ENCODE data around the gene FGD3.
A peak's percentile ranks its signal among the peaks of the same experiment; 100 is the strongest.

The FGD3 gene

DNA sequence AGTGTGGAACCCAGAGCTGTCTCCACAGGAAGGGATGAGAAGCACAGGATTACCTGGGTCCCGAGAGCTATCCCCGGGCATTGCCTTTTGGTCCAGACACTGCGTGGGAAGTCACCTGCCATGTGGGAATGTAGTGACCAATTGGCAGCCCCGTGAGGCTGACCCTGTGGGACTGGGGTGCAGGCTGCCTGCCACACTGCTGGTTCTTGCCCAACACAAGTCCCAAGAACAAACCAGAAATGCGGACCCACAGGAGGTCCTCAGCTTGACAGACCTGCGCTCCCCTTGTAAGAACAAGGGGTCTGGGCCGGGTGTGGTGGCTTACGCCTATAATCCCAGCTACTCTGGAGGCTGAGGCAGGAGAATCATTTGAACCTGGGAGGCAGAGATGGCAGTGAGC lies 2.4 kb upstream of the FGD3 start:
- H3K27ac ChIP-seq (ENCODE audit: low read length) = no peak overlapping the region
- no peaks in the 10 kb centered on the region for H3K36me3 ChIP-seq (ENCODE audit: control insufficient read depth, low read depth, low read length)
- H3K9ac ChIP-seq (ENCODE audit: low read length) = no peak overlapping the region
- peaks cover 10% of the 10 kb centered on the region for H3K27me3 ChIP-seq (ENCODE audit: control insufficient read depth, insufficient read depth, low read length)
- no peaks in the 10 kb centered on the region for H3K9me3 ChIP-seq (ENCODE audit: control insufficient read depth, low read depth, low read length)
- peaks cover 4% of the 10 kb centered on the region for H3K4me1 ChIP-seq (ENCODE audit: control insufficient read depth, low read depth, low read length)
- H3K4me3 ChIP-seq (ENCODE audit: low read length) = no peak overlapping the region

DNA sequence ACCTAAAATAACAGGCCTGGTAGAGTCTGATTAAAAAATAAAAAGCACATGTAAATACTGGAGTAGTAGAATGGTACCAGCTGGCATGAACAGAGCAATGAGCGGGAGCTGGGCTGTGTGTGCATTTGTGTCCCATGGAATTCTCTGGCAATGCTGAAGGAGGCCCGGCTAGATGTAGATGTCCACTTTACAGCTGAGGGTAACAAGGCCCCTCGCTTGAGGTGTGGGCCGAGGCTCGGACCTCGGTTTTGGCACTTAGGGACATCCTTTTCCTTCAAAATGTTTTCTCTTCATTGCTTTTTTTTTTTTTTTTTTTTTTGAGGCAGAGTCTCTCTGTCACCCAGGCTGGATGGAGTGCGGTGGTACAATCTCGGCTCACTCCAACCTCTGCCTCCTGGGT lies 1.5 kb upstream of the FGD3 start:
- H3K4me3 ChIP-seq (ENCODE audit: low read length) = no peak overlapping the region
- H3K27me3 ChIP-seq (ENCODE audit: control insufficient read depth, insufficient read depth, low read length) = peaks cover 10% of the 10 kb centered on the region
- no peaks in the 10 kb centered on the region for H3K36me3 ChIP-seq (ENCODE audit: control insufficient read depth, low read depth, low read length)
- no peak overlapping the region for H3K27ac ChIP-seq (ENCODE audit: low read length)
- no peaks in the 10 kb centered on the region for H3K9me3 ChIP-seq (ENCODE audit: control insufficient read depth, low read depth, low read length)
- H3K9ac ChIP-seq (ENCODE audit: low read length) = no peak overlapping the region
- H3K4me1 ChIP-seq (ENCODE audit: control insufficient read depth, low read depth, low read length) = peaks cover 4% of the 10 kb centered on the region

DNA sequence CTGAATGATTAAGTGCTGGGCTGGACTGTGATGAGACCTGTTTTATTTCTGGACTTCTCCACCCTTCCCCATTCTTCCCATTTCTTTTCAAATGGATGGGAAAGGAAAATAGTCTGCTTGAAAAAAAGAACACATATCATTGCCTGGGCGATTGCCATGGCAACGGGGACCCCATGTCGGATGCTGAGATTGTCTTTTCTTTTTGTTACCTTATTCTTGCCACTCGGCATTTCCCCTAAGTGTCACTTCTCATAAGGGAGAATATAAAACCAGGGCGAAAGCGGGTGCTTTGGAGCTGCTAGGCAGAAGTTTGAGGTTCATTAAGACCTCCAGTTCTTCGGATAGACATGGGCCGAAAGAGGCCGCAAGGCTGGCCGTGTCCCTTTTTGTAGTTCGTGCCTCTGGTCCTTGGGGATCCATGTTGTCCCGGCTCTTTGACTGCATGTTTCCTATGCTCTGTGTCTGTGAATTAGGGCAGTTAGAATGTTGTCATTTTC lies 763 bp downstream of the FGD3 start:
- peaks cover 10% of the 10 kb centered on the region for H3K27me3 ChIP-seq (ENCODE audit: control insufficient read depth, insufficient read depth, low read length)
- H3K9me3 ChIP-seq (ENCODE audit: control insufficient read depth, low read depth, low read length) = no peaks in the 10 kb centered on the region
- no peak overlapping the region for H3K9ac ChIP-seq (ENCODE audit: low read length)
- H3K4me1 ChIP-seq (ENCODE audit: control insufficient read depth, low read depth, low read length) = peaks cover 4% of the 10 kb centered on the region
- H3K27ac ChIP-seq (ENCODE audit: low read length) = no peak overlapping the region
- no peaks in the 10 kb centered on the region for H3K36me3 ChIP-seq (ENCODE audit: control insufficient read depth, low read depth, low read length)
- H3K4me3 ChIP-seq (ENCODE audit: low read length) = peak overlapping the region; percentile 61

DNA sequence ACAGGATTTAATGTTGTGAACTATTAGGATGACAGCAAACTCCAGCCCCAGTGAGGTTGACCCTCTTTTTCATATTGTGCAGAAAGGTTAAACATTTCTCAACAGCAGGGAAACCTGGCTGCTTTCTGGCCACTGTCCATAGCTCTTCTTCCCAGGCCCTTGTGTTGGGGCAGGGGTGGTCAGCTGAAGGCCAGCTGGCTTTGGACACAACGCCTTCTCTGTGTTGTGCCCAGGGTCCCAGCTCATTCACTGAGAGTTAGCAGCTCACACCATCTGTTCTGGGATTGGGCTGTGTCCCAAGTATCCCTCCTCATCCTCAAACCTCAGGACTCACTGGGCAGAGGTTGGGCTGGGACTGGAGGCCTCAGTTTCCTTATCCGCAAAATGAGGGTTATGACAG lies 1.3 kb downstream of the FGD3 start:
- Histone ChIP-seq H3K4me1 (ENCODE audit: control insufficient read depth, low read depth, low read length) (peaks cover 4% of the 10 kb centered on the region), H3K27me3 (ENCODE audit: control insufficient read depth, insufficient read depth, low read length) (peaks cover 10% of the 10 kb centered on the region), H3K36me3 (ENCODE audit: control insufficient read depth, low read depth, low read length) (no peaks in the 10 kb centered on the region), H3K27ac (ENCODE audit: low read length) (no peak overlapping the region), H3K4me3 (ENCODE audit: low read length) (no peak overlapping the region), H3K9ac (ENCODE audit: low read length) (no peak overlapping the region), H3K9me3 (ENCODE audit: control insufficient read depth, low read depth, low read length) (no peaks in the 10 kb centered on the region)

DNA sequence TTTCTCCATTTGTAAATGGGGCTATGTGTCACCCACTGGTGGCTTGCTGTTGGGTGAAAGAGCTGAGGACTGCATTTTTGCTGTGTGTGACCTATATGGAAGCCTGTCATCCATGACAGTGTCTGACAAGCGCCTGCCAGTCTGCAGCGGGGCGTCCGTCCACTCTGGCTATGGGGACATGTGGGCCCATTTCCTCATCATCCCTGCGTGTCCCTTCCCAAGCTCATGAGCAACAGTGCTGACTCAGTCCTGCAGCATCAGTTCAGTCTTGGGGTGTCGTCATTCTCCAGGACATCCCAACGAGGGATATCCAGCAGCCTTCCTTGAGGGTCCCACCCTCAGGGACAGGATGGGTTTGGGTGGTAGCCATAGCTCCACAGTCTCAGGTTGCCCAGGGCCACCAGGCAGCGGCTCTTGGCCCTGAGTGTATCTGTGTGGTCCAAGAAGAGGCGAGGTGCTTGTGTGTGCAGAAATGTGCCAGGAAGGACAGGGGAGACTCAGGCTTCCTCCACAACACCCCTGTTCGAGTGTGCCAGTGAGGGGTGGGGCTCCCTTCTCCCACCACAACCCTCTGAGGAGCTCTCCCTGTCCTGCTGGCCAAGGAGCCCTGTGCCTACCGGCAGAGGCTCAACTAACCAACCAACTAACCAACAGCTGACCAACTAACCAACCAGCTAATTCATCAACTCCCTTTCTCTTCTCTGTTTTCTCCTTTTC lies 2.1 kb downstream of the FGD3 start:
- H3K4me3 ChIP-seq (ENCODE audit: low read length) = no peak overlapping the region

DNA sequence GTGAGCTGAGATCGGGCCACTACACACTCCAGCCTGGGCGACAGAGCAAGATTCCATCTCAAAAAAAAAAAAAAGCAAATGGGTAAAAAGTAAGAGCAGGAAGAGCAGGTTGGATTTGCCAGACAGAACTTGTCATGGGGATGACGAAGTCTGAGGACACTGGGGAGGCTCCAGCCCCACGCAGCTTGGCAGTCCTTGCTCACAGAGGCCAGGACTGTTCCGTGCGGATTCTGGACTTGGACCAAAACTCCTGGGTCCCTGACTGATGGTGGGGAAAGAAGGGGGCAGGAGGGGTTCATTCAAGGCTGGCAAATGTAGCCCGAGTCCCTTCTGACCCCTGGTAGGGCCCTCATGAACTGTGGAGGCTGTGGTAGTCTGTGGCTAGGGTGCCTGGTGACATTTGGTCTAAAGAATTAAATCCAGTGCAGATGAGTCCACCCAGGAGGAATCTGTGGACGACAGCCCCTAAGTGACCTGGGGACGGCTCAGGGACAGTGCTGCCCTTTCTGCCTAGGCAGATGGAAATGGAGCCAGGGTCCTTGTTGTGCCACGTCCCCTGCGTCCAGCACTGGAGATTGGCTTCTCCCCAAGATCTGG lies 3.1 kb downstream of the FGD3 start:
- Histone ChIP-seq H3K4me3 (ENCODE audit: low read length) (no peak overlapping the region), H3K27ac (ENCODE audit: low read length) (no peak overlapping the region), H3K9ac (ENCODE audit: low read length) (no peak overlapping the region), H3K4me1 (ENCODE audit: control insufficient read depth, low read depth, low read length) (peaks cover 4% of the 10 kb centered on the region), H3K9me3 (ENCODE audit: control insufficient read depth, low read depth, low read length) (no peaks in the 10 kb centered on the region), H3K27me3 (ENCODE audit: control insufficient read depth, insufficient read depth, low read length) (peaks cover 10% of the 10 kb centered on the region), H3K36me3 (ENCODE audit: control insufficient read depth, low read depth, low read length) (no peaks in the 10 kb centered on the region)

More for the DNA sequence above, 2.1 kb downstream of the FGD3 start:
- Histone ChIP-seq H3K36me3 (ENCODE audit: control insufficient read depth, low read depth, low read length) (no peaks in the 10 kb centered on the region), H3K27me3 (ENCODE audit: control insufficient read depth, insufficient read depth, low read length) (peaks cover 10% of the 10 kb centered on the region), H3K9ac (ENCODE audit: low read length) (no peak overlapping the region), H3K9me3 (ENCODE audit: control insufficient read depth, low read depth, low read length) (no peaks in the 10 kb centered on the region), H3K4me1 (ENCODE audit: control insufficient read depth, low read depth, low read length) (peaks cover 4% of the 10 kb centered on the region), H3K27ac (ENCODE audit: low read length) (no peak overlapping the region)

DNA sequence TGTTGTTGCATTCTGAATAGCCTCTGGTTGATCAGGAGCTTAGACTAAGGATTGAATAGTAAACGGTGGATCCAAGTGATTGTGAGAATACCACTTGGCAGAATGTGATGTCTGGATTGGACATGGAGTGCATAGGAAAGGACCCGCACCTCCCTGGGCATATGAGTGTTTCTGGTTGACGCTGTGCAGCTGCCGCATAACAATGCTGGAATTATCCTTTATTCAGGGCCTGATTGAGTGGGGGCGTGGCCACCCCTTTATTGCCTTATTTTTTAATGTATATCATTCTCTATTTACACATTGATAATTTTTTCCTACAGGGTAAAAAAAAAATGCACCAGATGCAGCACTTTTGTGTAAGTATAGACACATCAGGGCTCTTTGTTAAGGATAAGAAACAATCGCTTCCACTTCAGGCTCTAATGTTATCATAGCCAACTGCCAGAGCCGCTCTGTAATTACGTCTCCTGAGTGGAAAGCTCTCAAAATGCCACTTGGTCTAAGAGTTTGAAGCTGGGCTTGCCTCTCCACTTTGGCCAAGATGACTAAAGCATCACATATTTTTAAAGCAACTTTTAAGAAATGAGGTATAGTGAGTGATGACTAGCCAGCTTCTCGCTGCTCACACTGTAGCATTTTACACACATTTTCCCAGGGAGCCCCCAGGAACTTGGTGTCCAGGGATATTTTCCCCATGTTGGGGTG lies 5.7 kb downstream of the FGD3 start:
- peaks cover 4% of the 10 kb centered on the region for H3K27me3 ChIP-seq (ENCODE audit: control insufficient read depth, insufficient read depth, low read length)
- H3K36me3 ChIP-seq (ENCODE audit: control insufficient read depth, low read depth, low read length) = no peaks in the 10 kb centered on the region
- no peak overlapping the region for H3K9ac ChIP-seq (ENCODE audit: low read length)
- H3K4me1 ChIP-seq (ENCODE audit: control insufficient read depth, low read depth, low read length) = no peaks in the 10 kb centered on the region
- H3K4me3 ChIP-seq (ENCODE audit: low read length) = no peak overlapping the region
- H3K9me3 ChIP-seq (ENCODE audit: control insufficient read depth, low read depth, low read length) = no peaks in the 10 kb centered on the region
- H3K27ac ChIP-seq (ENCODE audit: low read length) = no peak overlapping the region

DNA sequence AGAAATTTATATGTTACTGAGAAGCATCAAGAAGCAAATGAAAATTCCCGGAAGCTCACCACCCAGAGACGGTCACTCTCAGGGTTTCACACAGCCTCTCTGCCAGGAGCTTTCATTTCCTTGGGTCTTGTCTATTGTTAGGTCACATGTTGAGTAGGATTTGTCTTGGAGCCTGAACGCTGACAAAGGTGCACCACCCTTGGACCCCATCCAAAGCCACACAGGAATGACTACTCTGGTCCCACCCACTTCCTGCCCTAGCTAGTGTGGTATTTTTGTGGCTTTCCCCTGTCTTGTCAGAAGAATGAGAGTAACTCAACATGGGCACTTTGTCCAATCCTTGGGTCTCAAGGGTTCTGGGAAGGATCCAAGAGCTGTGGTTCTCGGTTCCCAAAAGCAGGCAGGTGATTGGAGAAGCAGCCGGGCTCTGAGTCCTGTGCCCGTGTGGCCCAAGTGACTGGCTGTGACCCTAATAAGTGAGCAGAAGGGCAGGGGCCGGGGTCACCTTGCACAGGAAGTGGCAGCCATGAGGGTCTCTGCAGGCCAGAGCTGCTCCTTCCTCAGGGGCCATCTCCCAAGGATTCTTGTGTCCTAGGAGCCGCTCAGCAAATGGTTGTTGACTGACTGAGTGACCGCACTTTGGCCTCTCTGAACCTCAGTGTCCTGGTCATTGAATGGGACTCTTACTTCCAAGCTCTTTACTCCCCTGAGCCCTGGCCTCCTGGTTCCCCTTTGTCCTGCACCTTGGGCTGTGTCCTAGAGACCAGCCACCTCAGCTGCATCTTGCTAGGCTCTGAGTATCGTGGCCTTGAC lies 6.9 kb downstream of the FGD3 start:
- H3K4me3 ChIP-seq (ENCODE audit: low read length) = no peak overlapping the region

DNA sequence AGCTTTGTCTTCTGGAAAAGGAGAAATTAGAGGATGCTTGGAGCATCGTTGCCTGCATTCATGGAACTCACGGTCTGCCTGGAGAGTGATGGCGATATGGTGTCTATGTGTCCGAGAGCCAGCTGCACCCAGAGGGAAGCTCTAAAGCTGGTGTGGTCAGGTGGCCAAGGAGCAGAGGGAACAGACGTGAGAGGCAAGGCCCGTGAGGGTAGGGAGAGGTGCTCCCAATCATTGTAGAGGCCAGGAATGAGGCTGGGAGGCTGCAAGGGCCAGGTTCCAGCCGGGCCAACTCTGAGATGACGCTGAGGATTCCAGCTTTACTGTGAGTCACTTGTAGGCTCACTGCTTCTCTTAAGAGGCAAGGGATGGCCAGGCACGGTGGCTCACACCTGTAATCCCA lies 7.6 kb downstream of the FGD3 start:
- H3K27me3 ChIP-seq (ENCODE audit: control insufficient read depth, insufficient read depth, low read length) = no peaks in the 10 kb centered on the region
- H3K4me1 ChIP-seq (ENCODE audit: control insufficient read depth, low read depth, low read length) = no peaks in the 10 kb centered on the region
- H3K27ac ChIP-seq (ENCODE audit: low read length) = no peak overlapping the region
- no peaks in the 10 kb centered on the region for H3K36me3 ChIP-seq (ENCODE audit: control insufficient read depth, low read depth, low read length)
- H3K4me3 ChIP-seq (ENCODE audit: low read length) = no peak overlapping the region
- H3K9me3 ChIP-seq (ENCODE audit: control insufficient read depth, low read depth, low read length) = no peaks in the 10 kb centered on the region
- H3K9ac ChIP-seq (ENCODE audit: low read length) = no peak overlapping the region

More for the DNA sequence above, 6.9 kb downstream of the FGD3 start:
- Histone ChIP-seq H3K4me1 (ENCODE audit: control insufficient read depth, low read depth, low read length) (no peaks in the 10 kb centered on the region), H3K36me3 (ENCODE audit: control insufficient read depth, low read depth, low read length) (no peaks in the 10 kb centered on the region), H3K9me3 (ENCODE audit: control insufficient read depth, low read depth, low read length) (no peaks in the 10 kb centered on the region), H3K27ac (ENCODE audit: low read length) (no peak overlapping the region), H3K27me3 (ENCODE audit: control insufficient read depth, insufficient read depth, low read length) (no peaks in the 10 kb centered on the region), H3K9ac (ENCODE audit: low read length) (no peak overlapping the region)

DNA sequence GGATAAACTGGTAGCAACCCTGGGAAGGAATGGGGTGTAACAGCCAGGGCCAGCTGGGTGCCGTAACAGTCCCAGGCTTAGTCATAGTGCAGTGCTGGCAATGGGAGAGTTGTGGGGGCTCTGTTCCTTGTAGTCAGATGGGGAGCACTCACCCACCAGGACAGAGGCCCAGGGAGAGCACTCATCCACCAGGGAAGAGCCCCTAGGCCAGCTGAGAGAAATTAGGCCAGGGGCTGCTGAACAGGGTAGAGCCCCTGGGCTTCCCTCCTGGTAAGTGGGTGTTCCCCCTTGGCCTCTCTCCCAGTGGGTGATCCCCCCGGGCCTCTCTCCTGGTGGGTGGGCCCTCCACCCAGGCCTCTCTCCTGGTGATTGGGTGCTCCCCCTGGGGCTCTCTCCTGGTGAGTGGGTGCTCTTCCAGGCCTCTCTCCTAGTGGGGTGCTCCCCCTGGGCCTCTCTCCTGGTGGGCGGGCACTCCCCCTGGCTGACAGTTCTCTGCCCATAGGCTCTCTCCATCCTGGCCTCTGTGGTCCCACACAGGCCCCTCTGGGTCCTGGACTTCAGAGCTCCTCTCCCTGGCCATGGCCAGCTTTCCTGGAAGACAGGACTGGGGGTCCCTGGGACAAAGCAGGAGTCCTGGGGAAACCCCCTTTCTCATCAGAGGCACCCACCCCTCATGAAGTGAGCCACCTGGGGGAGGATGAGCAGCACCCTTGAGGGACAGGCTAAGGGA lies 13.4 kb downstream of the FGD3 start:
- no peaks in the 10 kb centered on the region for H3K4me1 ChIP-seq (ENCODE audit: control insufficient read depth, low read depth, low read length)
- no peaks in the 10 kb centered on the region for H3K27me3 ChIP-seq (ENCODE audit: control insufficient read depth, insufficient read depth, low read length)
- no peaks in the 10 kb centered on the region for H3K36me3 ChIP-seq (ENCODE audit: control insufficient read depth, low read depth, low read length)
- H3K4me3 ChIP-seq (ENCODE audit: low read length) = no peak overlapping the region
- no peaks in the 10 kb centered on the region for H3K9me3 ChIP-seq (ENCODE audit: control insufficient read depth, low read depth, low read length)
- no peak overlapping the region for H3K9ac ChIP-seq (ENCODE audit: low read length)
- no peak overlapping the region for H3K27ac ChIP-seq (ENCODE audit: low read length)
